ENCODE measurements around the gene ZC3H13. TPM values are rescaled to one million over a fixed set of nuclear protein-coding genes. Genes with fewer than 3 reads are reported as not detected.
A peak's percentile ranks its signal among the peaks of the same experiment; 100 is the strongest.

ZC3H13 gene
- total and polyA plus RNA-seq, 12 donors: 11.2 to 43.9 (median 24.5) TPM

GRCh38 chr13:46012404-46012803, 40.1 kb downstream of the ZC3H13 start:
- no peak overlapping the region for H3K4me3 ChIP-seq
- intact Hi-C loops (cut with DNase I): no loop called here
- peaks cover 0 to 29% of the 10 kb centered on the region in 2 donors for H3K36me3 ChIP-seq (replicated peaks in 1 of 2)

GRCh38 chr13:46010148-46010547, 42.4 kb downstream of the ZC3H13 start:
- no peak overlapping the region for H3K27ac ChIP-seq
- H3K4me1 ChIP-seq (replicated peaks in 1 of 2): no peaks in the 10 kb centered on the region
- DNase-seq: no peak
- no peaks in the 10 kb centered on the region for H3K9me3 ChIP-seq (replicated peaks in 1 of 3)
- peaks cover 0 to 18% of the 10 kb centered on the region in 2 donors for H3K36me3 ChIP-seq (replicated peaks in 1 of 2)
- no peak overlapping the region for H3K4me3 ChIP-seq
- WGBS, 4 donors: 77 to 87% (median 85%) methylated on average over 6 of the region's 6 CpGs
- H3K27me3 ChIP-seq: no peaks in the 10 kb centered on the region
- intact Hi-C loops (cut with DNase I): no loop called here
- TF ChIP-seq POLR2A (IDR thresholded peaks at IDR 0.05): no peak
- TF ChIP-seq CTCF (IDR thresholded peaks at IDR 0.05): peak in 1 of 6 experiments; percentile 20

More at GRCh38 chr13:46012404-46012803, 40.1 kb downstream of the ZC3H13 start:
- DNase-seq: no peak
- Histone ChIP-seq H3K27ac (no peak overlapping the region), H3K9me3 (replicated peaks in 1 of 3) (no peaks in the 10 kb centered on the region), H3K27me3 (no peaks in the 10 kb centered on the region), H3K4me1 (replicated peaks in 1 of 2) (no peaks in the 10 kb centered on the region)
- TF ChIP-seq POLR2A (IDR thresholded peaks at IDR 0.05) (no peak), CTCF (IDR thresholded peaks at IDR 0.05) (no peak)

- no peak overlapping the region for H3K27ac ChIP-seq
- intact Hi-C loops (cut with DNase I): no loop called here
- H3K4me1 ChIP-seq (replicated peaks in 1 of 2): no peaks in the 10 kb centered on the region
- DNase-seq: no peak
- H3K9me3 ChIP-seq (replicated peaks in 1 of 3): no peaks in the 10 kb centered on the region
- WGBS, 4 donors: 97 to 98% (median 98%) methylated on average over 2 of the region's 2 CpGs
- no peaks in the 10 kb centered on the region for H3K27me3 ChIP-seq
- TF ChIP-seq CTCF (IDR thresholded peaks at IDR 0.05) (no peak), POLR2A (IDR thresholded peaks at IDR 0.05) (no peak)
- H3K36me3 ChIP-seq (replicated peaks in 1 of 2): peaks cover 0 to 18% of the 10 kb centered on the region in 2 donors
- H3K4me3 ChIP-seq: no peak overlapping the region
Measured at GRCh38 chr13:46008631-46009030, 43.9 kb downstream of the ZC3H13 start.

GRCh38 chr13:46006688-46007452, 45.7 kb downstream of the ZC3H13 start:
- no peak for TF ChIP-seq POLR2A (IDR thresholded peaks at IDR 0.05)
- TF ChIP-seq CTCF (IDR thresholded peaks at IDR 0.05): no peak
- H3K4me1 ChIP-seq (replicated peaks in 1 of 2): no peaks in the 10 kb centered on the region
- no peak overlapping the region for H3K27ac ChIP-seq
- H3K9me3 ChIP-seq (replicated peaks in 1 of 3): no peaks in the 10 kb centered on the region
- H3K36me3 ChIP-seq (replicated peaks in 1 of 2): peaks cover 0 to 18% of the 10 kb centered on the region in 2 donors
- no peak overlapping the region for H3K4me3 ChIP-seq
- intact Hi-C loops (cut with DNase I): no loop called here
- DNase-seq: no peak
- H3K27me3 ChIP-seq: no peaks in the 10 kb centered on the region
- WGBS, 4 donors: 89 to 97% (median 92%) methylated on average over 6 of the region's 6 CpGs

Measured in adrenal gland (tissue), 12 donors.